NOMO-1 (cell line): ENCODE results near the gene MYO10.

Experiments
- DNase-seq, 2 experiments: peaks; one replicate each; lab custom pipeline; 2025; ENCODE audit not compliant: unreplicated experiment in 2 of 2; lab: John Stamatoyannopoulos, UW

Gene MYO10

DNA sequence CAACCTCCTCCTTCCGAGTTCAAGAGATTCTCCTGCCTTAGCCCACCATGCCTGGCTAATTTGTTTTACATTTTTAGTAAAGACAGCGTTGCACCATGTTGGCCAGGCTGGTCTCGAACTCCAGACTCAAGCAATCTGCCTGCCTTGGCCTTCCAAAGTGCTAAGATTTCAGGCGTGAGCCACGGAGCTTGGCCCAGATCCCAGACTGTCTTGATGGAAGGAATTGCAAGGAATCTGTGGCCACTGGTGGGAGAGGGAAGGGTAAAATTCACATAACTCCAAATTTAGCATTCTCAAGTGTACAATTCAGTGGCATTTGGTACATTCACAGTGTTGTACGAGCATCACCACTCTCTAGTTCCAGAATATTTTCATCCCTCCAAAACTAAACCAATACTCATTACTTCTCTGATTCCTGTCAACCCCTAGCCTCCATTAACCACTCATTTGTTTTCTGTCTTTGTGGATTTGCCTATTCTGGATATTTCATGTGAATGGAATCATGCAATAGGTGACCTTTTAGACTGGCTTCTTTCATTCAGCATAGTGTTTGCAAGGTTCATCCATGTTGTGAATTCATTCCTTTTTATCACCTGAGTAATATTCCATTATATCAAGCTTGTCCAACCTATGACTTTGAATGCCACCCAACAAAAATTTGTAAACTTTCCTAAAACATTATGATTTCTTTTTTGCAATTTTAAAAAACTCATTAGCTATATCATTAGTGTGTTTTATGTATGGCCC is 8.9 kb upstream of the MYO10 start:
- DNase-seq, result no peak

DNA sequence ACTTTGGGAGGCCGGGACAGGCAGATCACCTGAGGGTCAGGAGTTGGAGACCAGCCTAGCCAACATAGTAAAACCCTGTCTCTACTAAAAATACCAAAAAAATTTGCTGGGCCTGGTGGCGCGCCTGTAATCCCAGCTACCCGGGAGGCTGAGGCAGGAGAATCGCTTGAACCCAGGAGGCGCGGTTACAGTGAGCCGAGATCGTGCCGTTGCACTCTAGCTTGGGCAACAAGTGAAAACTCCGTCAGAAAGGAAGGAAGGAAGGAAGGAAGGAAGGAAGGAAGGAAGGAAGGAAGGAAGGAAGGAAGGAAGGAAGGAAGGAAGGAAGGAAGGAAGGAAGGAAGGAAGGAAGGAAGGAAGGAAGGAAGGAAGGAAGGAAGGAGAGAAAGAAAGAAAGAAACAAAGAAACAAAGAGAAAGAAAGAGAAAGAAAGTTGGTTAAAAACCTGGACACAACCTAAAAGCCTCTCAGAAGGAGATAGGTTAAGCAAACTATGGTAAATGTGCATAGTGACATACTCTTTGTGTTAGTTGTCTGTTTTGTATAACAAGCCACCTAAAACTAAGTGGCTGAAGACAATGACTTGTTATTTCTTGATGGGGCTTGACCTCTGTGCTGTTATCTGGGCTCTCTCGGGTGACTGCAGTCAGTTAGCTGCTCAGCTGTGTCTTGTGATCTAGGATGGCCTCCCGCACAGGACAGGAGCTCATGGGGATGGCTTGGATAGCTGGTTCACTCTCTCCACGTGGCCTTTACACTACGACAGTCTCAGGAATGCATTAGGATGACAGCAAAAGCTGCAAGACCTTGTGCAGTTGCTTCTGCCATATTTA is 8.0 kb upstream of the MYO10 start:
- DNase-seq, result no peak

DNA sequence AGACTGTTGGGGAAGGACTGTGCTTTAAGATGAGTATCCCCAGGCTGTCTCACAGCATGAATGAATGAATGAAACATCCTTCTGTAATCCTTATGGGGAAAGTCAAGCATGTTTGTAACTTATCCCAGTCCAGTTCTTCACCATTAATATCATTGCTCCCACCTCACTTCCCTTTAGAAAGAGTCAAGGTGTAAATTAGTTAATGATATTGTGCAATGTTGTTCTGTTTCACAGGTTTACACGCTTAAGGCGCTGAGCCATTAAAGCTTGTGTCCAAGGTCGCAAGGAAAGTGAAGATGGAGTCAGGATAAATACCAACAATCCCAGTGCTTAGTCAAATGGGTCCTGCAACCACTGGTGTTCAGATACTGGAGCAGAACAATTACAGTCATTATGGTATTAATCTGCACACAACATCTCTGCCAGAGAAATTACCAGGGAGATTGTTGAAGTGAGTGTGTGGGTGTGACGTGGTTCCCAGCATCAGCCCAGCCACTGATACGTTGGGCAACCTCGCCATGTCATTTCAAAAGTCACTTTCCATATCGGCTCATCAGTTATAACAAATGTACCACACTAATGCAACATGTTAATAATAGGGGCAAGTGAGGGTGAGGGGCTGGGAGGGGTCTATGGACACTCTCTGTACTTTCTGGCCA is 1.5 kb upstream of the MYO10 start:
- DNase-seq, result peak in 1 of 2 experiments; percentile 10

DNA sequence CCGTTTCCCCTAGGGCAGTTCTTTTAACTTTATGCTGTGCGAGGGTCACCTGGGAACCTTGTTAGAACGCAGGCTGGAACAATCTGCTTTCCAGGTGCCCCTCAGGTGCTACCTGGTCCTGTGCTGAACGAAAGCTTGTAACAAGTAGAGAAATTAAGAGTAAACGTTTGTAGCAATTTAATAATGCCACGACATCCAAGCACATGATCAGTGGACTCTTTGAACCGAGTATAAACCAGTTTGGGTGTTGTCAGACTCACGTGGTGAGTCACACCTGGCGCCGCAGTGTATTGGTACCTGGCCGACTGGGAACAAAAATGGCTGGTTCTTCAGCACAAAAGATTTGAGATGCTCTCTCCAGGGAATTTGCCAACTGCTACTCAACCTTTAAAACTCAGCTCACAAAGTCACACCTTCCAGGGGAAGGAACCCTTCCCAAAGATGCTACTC is 926 bp upstream of the MYO10 start:
- DNase-seq, result no peak

DNA sequence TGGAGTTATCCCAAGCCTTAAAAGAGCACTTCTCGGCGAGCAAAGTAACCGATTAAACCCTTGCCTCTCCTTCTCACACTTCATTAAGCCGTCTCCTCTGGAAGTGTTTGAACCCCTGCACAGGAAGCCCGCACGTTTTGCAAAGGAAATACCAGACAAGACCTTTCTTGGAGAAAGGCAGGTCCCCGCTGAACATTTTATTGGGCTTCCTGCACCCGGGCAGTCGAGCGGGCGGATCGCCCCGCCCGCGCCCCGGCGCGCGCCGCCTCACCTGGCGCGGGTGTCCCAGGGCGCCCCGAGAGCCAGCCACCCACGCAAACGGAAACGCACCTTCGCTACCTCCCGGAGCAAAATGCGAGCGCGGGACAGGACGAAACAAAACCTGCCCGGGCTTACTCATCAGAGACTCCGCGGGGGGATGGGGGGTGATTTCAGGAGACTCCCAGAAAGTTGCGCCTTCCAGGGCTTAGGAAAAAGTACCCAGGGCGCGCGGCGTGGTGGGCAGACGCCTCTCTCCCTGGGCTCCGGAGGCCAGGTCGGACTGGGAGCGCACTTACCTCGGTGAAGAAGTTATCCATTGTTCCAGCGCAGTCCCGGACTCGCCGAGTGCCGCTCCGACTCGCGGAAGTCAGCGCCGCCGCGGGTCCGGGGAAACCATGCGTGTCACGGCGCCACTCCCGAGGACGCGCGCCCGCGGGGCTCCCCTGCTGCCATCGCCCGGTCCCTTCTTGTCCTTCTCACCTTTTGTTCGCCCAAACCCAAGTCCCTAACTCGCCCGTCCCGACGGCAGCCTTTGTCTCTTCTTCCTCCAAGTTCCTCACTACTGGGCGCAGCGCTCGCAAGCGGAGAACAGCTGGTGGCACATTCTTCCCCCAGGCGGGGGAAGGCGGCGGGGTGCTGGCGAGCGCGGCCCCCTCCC is 598 bp downstream of the MYO10 start:
- peak in 1 of 2 experiments; percentile 41 for DNase-seq

DNA sequence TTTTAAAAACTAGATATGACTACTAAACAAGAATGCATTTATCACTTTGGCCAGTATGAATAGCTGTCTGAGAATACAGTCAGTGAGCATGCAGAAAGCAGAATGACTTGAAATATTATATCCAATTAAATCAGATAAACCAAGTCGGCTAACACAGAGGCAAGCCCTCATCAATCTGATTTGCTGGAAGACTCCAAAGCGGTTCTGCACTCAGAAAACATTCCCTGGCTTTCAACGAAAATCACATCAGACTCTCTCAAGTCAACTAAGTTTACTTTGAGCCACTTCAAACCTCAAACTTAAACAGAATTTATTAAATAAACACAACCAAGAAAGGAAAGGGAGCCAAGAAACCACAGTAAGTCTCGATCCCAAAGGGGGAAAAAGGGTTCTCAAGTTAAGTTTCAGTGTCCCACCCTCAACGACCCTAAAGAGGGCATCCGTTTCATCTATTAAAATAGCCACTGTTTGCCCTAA is 1.4 kb downstream of the MYO10 start:
- peak in 1 of 2 experiments; percentile 49 for DNase-seq

DNA sequence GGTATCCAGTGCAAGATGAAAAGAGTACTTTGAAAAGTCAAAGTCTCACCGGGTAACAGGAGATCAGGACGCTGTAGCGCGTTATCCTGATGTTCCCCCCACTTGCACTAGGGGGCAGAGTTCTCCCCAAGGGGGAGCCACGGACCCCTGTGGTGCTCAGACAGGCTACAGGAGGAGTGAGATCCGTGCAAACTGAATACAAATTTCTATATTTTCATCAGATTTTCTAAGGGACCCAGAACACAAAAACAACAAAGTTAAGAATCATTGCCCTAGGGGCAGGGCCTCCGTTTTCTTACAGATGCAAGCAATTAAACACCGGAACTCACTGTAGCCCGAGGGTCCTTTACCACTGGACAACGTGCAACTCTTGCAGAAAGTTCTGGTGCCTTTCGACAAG is 2.0 kb downstream of the MYO10 start:
- DNase-seq, result peak in 1 of 2 experiments; percentile 55

DNA sequence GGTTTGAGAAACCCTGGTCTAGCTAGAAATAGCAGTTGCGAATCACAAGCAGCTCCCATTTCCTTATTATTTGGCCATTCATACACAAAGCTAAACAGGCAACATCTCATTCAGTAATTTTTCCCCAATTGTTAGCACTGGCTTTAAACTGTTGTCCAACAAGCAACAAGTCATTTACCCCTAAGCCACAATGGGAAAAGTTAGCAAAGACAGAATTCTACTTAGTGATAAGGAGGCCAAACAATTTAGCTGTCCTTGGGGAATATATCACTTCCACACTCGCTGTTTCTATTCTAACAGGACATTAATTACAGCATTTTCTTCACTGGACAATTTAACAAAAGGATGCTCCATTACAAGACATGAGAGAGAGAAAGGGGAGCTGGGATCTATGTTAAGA is 2.8 kb downstream of the MYO10 start:
- DNase-seq, result no peak

DNA sequence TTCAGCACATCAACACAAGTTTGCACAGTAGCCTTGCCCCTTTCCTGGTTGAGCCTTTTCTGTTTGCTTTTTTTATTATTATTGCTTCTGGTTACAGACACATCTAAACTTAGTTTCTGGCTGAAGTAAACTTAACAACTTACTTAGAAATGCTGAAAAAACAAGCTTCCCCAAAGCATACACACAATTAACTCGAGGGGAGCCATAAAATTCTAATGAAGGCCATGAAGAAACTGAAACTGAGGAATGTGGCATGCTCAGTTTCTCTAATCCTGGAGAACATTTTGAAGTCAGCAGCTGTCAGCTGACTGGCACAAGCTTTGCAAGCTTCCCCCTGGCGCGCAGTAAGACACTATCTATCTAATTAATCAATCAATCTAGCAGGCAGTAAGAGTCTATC is 3.7 kb downstream of the MYO10 start:
- DNase-seq, result no peak

DNA sequence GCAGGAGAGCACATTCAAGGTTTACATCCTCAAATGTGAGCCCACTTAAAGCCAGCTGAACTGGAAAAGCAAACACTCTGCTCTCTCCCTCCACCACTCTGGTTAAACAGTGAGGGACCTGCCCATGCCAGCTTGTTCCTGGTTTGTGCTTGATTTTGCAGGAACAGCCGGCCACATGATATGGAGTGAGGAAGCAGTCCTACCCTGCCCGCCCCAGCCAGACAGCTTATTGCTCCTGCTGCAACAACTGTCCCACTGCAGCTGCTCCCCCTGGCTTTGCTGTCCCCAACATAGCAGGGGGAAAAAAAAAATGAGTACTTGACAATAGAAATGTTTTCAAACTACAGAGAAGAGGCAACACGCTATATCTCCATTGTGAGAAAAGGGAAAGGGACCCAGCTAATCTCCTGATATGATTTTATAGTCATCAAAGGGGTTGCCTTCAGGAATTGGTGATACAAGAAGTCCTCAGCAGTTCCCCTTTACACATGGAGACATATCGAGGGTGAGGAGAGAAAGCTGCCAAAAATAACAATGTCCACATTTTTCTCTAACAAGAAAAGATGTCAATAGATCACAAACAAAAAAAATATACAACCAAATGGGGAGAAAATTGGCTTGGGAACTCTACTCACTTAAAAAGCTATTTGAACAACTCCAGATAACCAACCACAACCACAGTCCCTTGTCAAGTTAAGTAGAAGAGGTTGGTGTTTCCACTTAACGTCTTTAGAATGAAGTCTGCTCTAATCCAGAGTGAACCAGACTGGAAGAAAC is 4.6 kb downstream of the MYO10 start:
- DNase-seq, result no peak

DNA sequence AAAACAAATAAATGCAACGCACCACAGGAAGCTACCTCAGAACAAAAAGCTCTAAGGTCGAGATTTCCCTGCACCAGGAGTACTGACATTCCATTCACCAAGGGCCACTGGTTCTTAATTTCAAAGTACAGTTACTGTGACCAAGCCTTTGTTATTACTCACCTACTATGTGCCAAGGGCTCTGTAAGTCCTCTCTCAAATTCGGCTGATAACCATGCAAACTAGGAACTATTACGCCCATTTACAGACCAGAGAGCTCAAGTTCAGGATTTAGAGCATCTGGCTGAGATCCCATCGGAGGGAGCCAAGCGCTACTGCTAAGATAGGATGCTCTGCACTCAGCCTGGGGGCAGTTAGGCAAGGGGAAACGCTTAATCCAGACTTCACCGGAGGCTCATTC is 5.6 kb downstream of the MYO10 start:
- no peak for DNase-seq

DNA sequence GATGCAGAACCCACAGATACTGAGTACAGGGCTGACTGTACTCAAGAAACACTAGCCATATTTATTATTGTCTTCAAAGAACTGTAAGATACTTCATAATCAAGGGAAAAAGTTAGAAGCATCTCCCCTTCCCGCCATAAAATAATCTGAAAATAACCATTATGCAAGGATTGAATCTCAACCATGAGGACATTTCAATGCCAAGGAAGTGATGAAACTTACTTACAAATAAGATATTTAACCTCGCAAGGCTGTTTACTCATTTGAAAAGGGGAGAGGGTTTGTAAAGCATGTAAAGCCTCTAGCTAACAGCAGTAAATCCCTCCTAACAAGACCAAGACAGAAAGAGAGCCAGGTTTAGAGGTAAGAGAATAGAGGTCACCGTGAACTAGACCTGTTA is 6.3 kb downstream of the MYO10 start:
- no peak for DNase-seq

DNA sequence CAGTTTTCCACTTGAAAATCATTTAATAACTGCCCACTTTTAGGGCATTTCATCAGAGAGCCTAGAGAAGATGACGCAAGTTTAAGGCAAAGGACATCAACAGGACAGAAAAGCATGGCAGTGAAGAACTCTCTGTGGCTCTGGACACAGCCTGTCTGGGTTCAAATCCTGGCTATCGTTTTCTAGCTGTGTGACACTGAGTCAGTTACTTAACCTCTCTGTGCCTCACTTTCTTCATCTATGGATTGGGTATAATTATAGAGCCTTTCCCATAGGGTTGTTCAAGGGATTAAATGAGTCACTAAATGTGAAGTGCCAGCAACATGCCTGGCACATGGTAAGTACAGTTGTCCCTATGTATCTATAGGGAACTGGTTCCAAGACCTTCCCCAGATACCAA is 6.7 kb downstream of the MYO10 start:
- no peak for DNase-seq

DNA sequence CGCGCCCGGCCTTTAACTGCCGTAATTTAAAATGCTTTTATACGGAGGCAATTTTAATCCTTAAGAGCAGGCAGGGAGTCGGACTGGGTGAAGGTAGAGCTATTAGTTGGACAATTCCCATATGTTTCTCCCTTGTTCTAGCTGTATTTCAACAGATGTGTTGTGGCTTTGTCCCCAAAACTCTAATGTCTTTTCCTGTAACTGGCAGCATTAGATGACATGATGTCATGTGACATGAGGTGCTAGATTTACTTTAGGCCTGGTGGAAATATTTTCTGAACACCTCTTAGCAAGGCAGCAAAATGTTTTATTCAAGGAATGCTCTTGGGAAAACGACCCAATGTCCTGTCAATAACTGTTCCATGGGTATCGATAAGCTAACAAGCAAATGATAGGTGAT is 8.5 kb downstream of the MYO10 start:
- no peak for DNase-seq

DNA sequence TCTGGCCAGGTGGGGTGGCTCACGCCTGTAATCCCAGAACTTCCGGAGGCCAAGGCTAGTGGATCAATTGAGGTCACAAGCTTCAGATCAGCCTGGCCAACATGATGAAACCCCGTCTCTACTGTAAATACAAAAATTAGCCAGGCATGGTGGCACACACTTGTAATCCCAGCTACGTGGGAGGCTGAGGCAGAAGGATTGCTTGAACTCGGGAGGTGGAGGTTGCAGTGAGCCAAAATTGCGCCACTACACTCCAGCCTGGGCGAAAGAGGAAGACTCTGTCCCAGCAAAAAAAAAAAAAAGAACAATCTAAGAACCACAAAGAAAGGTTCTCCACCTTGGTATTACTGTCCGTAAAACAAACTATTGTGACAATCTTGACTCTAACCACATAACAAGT is 9.7 kb downstream of the MYO10 start:
- peak in 1 of 2 experiments; percentile 22 for DNase-seq

DNA sequence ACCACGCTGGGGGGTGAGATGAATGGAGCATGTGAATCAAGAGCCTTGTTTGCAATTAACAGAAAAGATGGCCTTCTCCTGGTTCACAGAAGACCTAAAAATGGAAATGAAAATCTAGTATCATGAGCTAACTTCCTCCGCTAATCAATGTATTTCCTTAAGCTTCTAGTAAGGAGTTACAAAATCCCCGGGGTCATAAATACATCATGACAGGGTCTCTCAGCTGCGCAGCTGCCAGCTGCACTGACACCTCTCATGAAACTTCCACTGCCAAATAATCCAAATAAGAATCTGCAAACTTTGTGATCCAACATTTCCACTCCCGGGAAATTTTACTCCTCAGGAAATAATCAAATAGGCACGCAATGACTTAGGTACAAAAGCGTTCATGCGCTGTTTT is 11.9 kb downstream of the MYO10 start:
- peak; percentile 47 to 83 for DNase-seq

DNA sequence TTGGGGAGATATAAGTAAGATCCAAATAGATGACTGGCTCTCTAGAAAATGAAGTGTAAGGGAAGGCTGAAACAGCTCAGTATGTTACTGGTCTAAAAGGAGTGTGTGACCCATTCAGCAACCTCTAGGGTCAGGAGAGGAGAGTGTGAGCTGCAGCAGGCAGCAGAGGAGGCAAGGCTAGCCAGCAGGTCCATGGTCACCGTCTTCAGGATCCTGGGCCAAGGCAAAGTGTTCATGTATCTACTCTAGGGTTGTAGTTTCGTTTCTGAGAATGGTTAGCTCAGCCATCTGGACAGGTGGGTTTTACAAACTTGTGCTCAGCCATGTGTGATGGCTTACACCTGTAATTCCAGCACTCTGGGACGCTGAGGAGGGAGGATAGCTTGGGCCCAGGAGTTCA is 13.7 kb downstream of the MYO10 start:
- no peak for DNase-seq

DNA sequence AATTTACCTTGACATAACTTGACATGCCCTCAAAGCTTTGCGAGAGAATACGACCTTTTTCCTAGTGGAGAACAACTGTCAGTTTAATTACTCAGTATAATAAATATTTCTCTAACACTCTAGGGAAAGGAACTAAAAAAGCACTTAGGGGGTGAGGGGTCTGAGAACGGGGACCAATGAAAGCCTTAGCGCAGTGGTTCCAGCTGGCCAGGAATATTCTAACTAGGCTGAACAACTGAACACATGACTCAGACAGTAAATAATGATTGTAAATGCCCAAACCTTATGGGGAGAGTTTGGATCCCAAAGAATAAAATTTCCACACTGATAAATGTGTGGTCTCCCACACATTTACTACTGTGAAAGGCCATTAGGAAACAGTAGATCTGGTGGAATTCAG is 14.9 kb downstream of the MYO10 start:
- no peak for DNase-seq

DNA sequence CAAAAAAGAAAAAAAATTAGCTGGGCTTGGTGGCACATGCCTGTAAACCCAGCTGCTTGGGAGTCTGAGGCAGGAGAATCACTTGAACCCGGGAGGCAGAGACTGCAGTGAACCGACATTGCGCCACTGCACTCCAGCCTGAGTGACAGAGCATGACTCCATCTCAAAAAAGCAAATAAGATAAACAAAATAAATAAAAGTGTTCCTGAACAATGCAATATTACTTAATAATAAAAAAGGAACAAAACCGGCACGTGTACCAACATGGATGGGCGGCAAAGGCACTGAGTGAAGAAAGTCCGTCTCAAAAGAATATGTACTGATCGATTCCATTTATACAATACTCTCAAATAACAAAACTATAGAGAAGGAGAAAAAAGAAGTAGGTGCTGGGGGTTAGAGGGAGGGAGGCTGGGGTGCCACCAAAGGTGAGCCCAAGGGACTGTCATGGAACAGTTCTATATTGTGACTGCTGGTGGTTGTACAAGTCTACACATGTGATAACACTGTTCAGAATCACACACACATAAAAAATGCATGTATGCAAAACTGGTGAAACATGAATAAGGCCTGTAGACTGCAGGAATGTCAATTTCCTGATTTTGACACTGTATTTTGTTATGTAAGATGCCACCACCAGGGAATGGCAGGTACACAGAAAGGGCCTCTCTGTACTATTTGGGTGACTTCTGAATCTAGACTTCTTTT is 15.8 kb downstream of the MYO10 start:
- no peak for DNase-seq
